ENCODE results near the gene DNAAF9. TPM values are rescaled to one million over a fixed set of nuclear protein-coding genes. Genes with fewer than 3 reads are reported as not detected.

DNAAF9 gene
- total RNA-seq, 4 donors from 2014 or later = 2.2 to 6.0 (median 5.0) TPM

- Histone ChIP-seq H3K4me3 (no peak overlapping the region), H3K36me3 (no peaks in the 10 kb centered on the region), H3K9me3 (no peaks in the 10 kb centered on the region), H3K27ac (no peak overlapping the region), H3K27me3 (peaks cover 93% of the 10 kb centered on the region), H3K4me1 (peaks cover 0 to 3% (median 0%) of the 10 kb centered on the region in 4 donors)
- in situ Hi-C loops (cut with MboI; ENCODE audit: low pct_ligation_motif_present in 1 of 4, low pct_unique_long_range_greater_than_20kb in 1 of 4, low sequenced_read_pairs in 3 of 4) = no loop called here
- DNase-seq = no peak
- intact Hi-C loops (cut with DNase I; ENCODE audit: low total_unique reads) = no loop called here
- WGBS, 2 donors (ENCODE audit: low coverage in 1 of 2) = 35 to 49% methylated on average over 2 of the region's 2 CpGs
- TF ChIP-seq CTCF (IDR thresholded peaks at IDR 0.05) (no peak), POLR2AphosphoS5 (IDR thresholded peaks at IDR 0.05) (no peak), POLR2A (IDR thresholded peaks at IDR 0.05) (no peak), EP300 (IDR thresholded peaks at IDR 0.05; ENCODE audit: low read depth) (no peak)
These were observed 44.7 kb upstream of the DNAAF9 start for GRCh38 chr20:3452136-3452535.

GRCh38 chr20:3449319-3449718, 41.9 kb upstream of the DNAAF9 start:
- H3K27ac ChIP-seq = no peak overlapping the region
- peaks cover 0 to 9% (median 0%) of the 10 kb centered on the region in 4 donors for H3K4me1 ChIP-seq
- H3K27me3 ChIP-seq = peaks cover 95% of the 10 kb centered on the region
- DNase-seq = no peak
- no peaks in the 10 kb centered on the region for H3K36me3 ChIP-seq
- 63 to 88% methylated on average over 1 of the region's 1 CpG for WGBS, 2 donors (ENCODE audit: low coverage in 1 of 2)
- TF ChIP-seq POLR2AphosphoS5 (IDR thresholded peaks at IDR 0.05) = no peak
- TF ChIP-seq CTCF (IDR thresholded peaks at IDR 0.05) = no peak
- no peak for TF ChIP-seq EP300 (IDR thresholded peaks at IDR 0.05; ENCODE audit: low read depth)
- TF ChIP-seq POLR2A (IDR thresholded peaks at IDR 0.05) = no peak
- no peaks in the 10 kb centered on the region for H3K9me3 ChIP-seq
- no peak overlapping the region for H3K4me3 ChIP-seq
- intact Hi-C loops (cut with DNase I; ENCODE audit: low total_unique reads) (no loop called here), in situ Hi-C loops (cut with MboI; ENCODE audit: low pct_ligation_motif_present in 1 of 4, low pct_unique_long_range_greater_than_20kb in 1 of 4, low sequenced_read_pairs in 3 of 4) (no loop called here)

GRCh38 chr20:3447321-3447720, 39.9 kb upstream of the DNAAF9 start:
- Histone ChIP-seq H3K9me3 (no peaks in the 10 kb centered on the region), H3K36me3 (no peaks in the 10 kb centered on the region), H3K27me3 (peaks cover 97% of the 10 kb centered on the region), H3K4me1 (peaks cover 0 to 9% (median 0%) of the 10 kb centered on the region in 4 donors), H3K27ac (no peak overlapping the region), H3K4me3 (no peak overlapping the region)
- DNase-seq = no peak
- TF ChIP-seq EP300 (IDR thresholded peaks at IDR 0.05; ENCODE audit: low read depth) = no peak
- no peak for TF ChIP-seq POLR2AphosphoS5 (IDR thresholded peaks at IDR 0.05)
- TF ChIP-seq POLR2A (IDR thresholded peaks at IDR 0.05) = no peak
- TF ChIP-seq CTCF (IDR thresholded peaks at IDR 0.05) = no peak
- in situ Hi-C loops (cut with MboI; ENCODE audit: low pct_ligation_motif_present in 1 of 4, low pct_unique_long_range_greater_than_20kb in 1 of 4, low sequenced_read_pairs in 3 of 4) (no loop called here), intact Hi-C loops (cut with DNase I; ENCODE audit: low total_unique reads) (no loop called here)
- 78 to 85% methylated on average over 2 of the region's 2 CpGs for WGBS, 2 donors (ENCODE audit: low coverage in 1 of 2)

- TF ChIP-seq POLR2AphosphoS5 (IDR thresholded peaks at IDR 0.05) = no peak
- TF ChIP-seq POLR2A (IDR thresholded peaks at IDR 0.05) = no peak
- TF ChIP-seq EP300 (IDR thresholded peaks at IDR 0.05; ENCODE audit: low read depth) = no peak
- no peak for TF ChIP-seq CTCF (IDR thresholded peaks at IDR 0.05)
- Histone ChIP-seq H3K9me3 (no peaks in the 10 kb centered on the region), H3K27me3 (peaks cover 97% of the 10 kb centered on the region), H3K4me3 (no peak overlapping the region), H3K36me3 (no peaks in the 10 kb centered on the region), H3K27ac (no peak overlapping the region), H3K4me1 (peaks cover 0 to 6% (median 0%) of the 10 kb centered on the region in 4 donors)
- WGBS, 2 donors (ENCODE audit: low coverage in 1 of 2) = 69 to 72% methylated on average over 8 of the region's 8 CpGs
- DNase-seq = no peak
- in situ Hi-C loops (cut with MboI; ENCODE audit: low pct_ligation_motif_present in 1 of 4, low pct_unique_long_range_greater_than_20kb in 1 of 4, low sequenced_read_pairs in 3 of 4) (no loop called here), intact Hi-C loops (cut with DNase I; ENCODE audit: low total_unique reads) (no loop called here)
These were observed 39.3 kb upstream of the DNAAF9 start for GRCh38 chr20:3446779-3447178.
